ENCODE measurements around the gene AP4E1.
"Not testable (repeated sequence)": the region's sequence is repeated elsewhere in the genome, so short reads cannot be mapped to it uniquely, and the experiment has no call there.

Gene AP4E1

DNA sequence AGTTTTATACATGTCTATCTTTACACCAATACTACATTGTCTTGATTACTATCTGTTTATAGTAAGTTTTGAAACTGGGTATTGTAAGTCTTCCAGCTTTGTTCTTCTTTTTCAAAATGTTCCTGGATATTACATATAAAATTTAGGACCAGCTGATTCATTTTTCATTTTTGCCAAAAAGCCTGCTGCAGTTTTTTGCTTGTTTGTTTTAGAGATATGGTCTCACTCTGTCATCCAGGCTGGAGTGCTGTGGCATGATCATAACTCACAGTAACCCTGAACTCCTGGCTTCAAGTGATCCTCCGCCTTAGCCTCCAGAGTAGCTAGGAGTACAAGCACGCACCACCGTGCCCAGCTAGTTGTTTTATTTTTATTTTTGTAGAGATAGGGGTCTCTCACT is 20.4 kb upstream of the AP4E1 start:
- no peak for DNase-seq

DNA sequence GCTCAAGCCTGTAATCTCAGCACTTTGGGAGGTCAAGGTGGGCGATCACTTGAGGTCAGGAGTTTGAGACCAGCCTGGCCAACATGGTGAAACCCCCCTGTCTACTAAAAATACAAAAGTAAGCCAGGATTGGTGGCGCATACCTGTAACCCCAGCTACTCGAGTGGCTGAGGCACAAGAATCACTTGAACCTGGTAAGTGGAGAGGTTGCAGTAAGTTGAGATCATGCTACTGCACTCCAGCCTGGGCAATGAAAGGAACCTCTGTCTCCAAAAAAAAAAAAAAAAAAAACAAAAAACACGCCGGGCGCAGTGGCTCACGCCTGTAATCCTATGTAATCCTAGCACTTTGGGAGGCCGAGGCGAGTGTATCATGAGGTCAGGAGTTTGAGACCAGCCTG is 18.9 kb upstream of the AP4E1 start:
- DNase-seq: no peak

DNA sequence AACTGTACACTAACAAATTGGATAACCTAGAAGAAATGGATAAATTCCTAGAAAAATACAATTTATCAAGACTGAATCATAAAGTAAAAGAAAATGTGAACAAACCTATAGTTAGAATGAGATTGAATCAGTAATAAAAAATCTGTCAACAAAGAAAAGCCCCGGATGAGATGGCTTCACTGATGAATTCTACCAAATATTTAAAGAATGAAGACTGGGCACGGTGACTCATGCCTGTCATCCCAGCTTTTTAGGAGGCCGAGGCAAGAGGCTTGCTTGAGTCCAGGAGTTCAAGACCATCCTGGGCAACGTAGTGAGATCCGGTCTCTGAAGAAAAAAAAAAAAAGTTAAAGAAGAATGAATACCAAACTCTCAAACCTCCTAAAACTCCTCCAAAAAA is 17.7 kb upstream of the AP4E1 start:
- no peak for DNase-seq

DNA sequence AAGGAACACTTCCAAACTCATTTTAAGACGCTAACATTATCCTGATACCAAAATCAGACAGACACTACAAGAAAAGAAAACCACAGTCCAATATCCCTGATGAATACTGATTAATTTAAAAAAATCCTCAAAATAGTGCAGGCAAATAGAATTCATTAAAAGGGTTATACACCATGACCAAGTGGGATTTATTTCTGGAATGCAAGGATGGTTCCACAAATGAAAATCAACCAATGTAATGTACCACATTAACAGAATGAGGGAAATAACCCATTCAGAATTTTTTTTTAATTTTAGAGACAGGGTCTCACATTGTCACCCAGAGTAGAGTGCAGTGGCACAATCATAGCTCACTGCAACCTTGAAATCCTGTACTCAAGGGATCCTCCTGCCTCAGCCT is 17.3 kb upstream of the AP4E1 start:
- DNase-seq: no peak

DNA sequence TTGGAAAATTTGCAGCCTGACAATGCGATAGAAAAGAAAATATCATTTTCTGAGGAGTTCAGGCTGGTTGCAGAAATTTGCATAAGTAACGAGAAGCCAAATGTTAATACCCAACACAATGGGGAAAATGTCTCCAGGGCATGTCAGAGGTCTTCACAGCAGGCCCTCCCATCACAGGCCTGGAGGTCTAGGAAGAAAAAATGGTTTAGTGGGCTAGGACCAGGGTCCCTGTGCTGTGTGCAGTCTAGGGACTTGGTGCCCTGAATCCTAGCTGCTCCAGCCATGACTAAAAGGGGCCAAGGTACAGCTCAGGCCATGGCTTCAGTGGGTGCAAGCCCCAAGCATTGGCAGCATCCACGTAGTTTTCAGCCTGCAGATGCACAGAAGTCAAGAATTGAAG is 14.5 kb upstream of the AP4E1 start:
- DNase-seq: no peak

DNA sequence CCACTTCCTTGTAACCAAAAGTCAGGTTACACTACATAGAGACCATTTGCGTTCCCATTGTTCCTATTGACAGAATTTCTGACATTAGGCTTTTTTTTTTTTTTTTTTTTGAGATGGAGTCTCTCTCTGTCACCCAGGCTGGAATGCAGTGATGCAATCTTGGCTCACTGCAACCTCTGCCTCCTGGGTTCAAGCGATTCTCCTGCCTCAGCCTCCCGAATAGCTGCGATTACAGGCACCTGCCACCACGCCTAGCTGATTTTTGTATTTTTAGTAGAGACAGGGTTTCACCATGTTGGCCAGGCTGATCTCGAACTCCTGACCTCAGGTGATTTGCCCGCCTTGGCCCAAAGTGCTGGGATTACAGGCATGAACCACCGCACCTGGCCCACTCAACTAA is 7.1 kb upstream of the AP4E1 start:
- not testable (repeated sequence) for DNase-seq

DNA sequence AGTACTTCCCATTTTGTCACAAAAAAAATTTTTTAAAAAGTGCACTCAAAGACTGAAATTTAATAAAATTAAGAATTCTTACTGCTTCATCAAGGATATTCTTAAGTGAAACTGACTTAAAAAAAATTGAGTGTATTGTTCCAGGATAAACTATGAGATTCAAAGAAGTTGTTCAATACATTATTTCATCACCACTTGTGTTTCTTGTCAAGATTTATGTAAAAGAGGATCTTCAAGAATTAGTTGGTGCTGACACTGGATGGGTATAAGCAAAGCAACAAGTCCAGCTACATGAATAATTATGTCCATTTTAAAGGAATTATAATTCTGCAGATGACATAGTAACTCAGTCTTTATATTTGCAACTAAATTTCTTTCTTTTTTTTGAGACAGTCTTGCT is 4.3 kb upstream of the AP4E1 start:
- no peak for DNase-seq

DNA sequence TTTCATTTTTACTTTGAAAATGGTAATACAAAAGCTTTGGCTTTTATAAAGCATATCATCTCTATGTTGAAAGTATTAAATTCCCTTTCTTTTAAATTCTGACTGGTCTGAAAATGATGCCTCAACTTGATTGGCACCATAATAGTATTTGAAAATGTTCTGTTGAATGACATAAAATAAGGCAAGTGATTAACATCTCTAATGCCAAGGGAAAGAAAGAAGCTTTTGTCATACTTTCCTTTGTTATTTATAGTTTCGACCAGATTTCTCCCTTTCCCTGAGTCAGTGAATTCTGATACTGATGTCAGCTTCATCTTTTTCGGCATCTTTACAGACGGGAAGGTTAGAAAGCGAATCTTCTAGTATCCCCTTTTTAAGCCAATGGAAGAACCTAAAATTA is 3.4 kb upstream of the AP4E1 start:
- DNase-seq: no peak

DNA sequence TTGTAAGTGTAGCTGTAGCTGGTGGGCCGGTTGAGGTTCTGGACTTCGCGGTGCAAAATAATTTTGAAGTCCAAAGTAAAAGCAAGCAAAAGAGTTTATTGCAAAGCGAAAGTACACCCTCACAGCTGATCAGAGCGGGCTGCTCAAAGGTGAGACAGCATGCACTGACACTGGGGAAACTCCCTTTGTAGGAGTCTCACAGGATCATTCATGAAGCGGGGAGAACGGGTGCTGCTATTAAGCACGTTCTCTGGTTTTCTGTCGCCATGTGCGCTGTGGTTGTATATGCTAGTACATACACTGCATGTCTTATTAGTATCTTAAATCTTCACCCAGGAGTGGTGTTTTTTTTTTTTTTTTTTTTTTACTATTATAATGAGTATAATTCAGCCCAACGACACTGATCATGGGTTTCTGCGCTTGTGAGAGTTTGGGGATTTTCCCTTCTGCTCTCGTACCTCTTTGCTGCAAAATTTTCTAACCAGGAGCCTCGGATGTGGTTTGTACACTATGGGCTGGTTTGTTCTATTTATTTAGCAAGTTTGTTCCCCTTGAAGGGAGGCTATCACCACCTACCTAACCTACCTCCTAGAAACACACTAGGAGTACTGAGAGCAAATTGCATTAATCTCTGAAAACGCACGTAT is 1.4 kb upstream of the AP4E1 start:
- DNase-seq: peak in 3 of 51 donors; percentile 2 to 45 (median 3)

DNA sequence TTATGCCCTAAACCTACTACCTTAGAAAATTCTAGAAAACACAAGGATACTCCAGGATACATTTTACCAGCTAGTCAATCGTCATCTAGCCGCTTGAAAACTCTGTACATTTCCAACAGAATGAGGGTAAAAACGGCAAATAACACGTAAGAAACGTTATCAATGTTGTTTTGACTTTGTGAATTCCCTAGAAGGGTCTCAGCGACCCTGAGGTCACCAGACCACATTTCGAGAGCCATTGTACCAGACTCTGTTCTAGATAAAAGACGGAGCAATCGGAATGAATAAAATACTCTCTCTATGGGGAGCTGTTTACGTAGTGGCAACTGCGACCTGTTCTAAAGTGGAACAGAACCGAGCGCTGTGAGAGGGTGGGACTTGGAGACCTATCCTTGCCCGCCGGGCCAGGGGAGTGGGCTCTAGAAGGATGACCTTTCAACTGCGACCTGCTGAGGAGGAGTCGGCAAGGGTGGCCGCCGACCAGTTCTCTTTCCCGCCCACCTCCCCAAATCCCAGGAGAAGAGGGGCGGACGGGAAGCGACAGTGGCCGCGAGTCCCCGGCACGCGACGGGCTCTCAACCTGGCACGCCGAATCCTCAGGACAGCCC is 778 bp upstream of the AP4E1 start:
- peak in 18 of 51 donors; percentile 17 to 75 (median 58) for DNase-seq

DNA sequence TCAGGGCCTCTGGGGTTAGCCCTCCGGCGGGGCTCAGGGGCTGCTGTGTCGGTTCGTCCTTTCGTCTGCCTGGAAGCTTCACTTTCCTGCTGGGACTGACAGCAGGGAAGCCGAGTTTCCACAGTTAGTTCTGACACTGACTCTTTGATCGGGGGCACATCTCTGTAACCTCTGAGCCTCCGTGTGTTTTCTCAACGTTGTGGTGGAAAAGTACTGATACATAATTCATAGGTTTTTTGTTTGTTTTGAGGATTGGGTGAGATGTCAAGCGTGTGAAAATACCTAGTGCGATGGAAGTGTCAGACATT is 481 bp downstream of the AP4E1 start:
- DNase-seq: no peak

DNA sequence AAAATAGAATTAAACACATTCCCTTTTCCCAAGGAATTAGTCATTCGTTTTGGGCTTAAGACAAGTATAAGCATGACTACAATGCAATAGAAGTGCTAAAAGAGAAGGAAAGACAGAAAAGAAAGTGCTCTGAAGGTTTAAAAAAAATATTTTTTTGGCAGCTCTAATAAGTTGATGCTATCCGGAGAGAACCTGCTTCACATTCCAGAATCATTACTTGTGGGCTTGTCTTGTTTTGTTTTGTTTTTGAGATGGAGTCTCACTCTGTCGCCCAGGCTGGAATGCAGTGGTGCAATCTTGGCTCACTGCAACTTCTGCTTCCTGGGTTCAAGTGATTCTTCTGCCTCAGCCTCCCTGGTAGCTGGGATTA is 1.9 kb downstream of the AP4E1 start:
- DNase-seq: not testable (repeated sequence)

DNA sequence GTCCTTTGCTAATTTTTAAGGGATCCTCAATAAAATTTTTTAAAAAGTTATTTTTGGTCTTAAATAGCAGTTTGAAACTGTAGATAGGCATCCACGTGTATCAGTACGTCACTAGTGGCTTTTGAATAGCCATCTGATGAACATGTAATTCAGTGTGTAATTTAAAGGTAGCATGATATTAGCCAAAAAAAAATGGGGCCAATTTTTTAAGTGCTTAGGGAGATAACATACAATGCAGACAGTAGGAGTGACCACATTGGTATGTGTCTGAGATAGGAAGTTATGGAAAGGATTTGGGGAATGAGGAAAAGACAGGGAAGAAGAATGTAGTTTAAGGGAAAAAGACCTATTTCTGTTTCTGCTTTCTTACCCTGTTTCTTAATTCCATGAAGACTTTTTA is 2.5 kb downstream of the AP4E1 start:
- DNase-seq: no peak

DNA sequence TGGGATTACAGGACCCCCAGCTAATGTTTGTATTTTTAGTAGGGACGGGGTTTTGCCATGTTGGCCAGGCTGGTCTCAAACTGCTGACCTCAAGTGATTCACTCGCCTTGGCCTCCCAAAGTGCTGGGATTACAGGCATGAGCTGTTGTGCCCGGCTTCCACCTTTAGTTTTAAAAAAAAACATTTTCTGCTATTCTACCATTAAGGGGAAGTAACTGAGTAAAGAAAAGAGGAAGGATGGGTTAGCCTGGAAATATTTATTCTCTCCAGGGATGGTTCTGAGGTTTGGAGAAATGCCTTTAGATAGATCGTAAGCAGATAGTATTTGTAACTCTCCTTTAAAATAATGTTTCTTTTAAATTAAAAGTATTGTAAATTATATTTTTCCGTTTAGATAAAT is 3.1 kb downstream of the AP4E1 start:
- DNase-seq: no peak

DNA sequence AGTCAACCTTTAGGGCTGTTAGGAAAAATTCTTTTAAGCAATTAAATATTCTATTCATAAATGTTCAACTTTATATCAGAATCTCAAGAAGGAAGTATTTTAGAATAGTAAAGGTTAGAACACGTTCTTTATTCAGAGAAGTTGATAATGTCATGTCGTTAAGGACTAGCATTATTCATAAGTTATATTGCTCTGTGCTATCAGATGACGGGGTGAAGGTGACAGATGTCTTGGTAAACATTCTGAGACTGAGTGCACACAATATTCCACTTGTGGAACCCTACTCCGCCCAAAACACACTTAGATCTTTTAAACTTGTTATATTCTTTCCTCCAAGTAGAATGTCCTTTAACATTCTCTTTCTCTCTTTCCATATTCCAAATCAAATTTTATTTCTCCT is 7.9 kb downstream of the AP4E1 start:
- DNase-seq: no peak

DNA sequence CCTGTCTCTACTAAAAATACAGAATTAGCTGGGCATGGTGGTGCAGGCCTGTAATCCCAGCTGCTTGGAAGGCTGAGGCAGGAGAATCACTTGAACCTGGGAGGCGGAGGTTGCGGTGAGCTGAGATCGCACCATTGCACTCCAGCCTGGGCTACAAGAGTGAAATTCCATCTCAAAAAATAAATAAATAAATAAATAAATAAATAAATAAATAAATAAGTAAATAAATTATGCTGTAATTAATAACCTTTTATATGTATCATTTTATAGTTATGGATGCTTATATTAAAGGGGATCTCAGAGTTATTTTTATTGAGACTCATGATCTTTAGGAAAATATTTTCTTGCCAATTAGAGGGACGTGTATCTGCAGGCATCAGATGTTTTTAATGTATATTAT is 10.9 kb downstream of the AP4E1 start:
- not testable (repeated sequence) for DNase-seq

DNA sequence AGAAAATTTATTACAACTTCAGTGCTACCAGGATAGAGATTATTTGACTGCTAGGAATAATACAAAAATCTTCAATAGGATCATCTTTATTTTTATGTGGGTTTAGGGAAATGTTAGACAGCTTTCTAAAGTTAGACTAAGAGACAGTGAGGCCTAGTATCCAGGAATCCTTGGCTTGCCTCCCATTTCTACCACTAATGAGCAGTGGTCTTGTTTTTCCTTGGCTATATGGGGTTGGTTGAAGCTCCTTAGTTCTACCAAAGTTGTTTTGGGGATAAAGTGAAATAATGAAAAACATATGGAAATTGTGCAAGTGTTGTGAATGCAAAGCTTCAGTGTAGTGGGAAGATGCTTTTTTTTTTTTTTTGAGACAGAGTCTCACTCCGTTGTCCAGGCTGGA is 16.8 kb downstream of the AP4E1 start:
- no peak for DNase-seq

DNA sequence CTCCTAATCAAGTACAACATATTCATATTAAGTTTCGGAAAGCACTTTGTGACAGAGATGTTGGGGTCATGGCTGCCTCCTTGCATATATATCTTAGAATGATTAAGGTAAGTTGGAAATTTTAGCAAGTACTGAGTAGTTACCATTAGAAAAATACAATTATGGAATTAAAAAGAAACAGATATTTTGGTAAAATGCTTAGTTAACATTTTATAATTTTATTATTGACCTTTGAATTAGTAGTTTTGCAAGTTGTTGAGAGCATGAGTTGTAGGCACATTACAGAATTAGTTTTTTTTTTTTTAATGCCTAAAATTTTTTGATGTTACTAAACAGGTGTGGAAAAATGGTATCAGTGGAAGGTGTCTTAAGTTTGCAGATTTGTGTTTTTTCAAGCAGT is 20.6 kb downstream of the AP4E1 start:
- no peak for DNase-seq

DNA sequence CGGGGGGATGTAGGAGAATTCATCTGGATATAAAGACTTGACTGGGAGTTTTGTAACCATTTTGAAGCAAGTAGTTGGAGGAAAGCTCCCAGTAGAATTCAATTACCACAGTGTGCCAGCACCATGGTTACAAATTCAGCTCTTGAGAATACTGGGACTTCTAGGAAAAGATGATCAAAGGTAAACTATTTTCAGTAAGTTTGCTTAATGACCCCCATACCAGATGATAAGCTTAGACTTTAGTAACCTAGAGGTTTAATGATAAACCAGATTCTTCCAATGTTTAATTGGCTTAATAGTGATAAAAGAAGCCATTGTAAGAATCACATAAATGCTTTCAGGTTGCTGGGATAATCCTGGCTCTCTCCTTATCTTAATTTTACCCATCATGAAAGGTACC is 22.3 kb downstream of the AP4E1 start:
- no peak for DNase-seq

DNA sequence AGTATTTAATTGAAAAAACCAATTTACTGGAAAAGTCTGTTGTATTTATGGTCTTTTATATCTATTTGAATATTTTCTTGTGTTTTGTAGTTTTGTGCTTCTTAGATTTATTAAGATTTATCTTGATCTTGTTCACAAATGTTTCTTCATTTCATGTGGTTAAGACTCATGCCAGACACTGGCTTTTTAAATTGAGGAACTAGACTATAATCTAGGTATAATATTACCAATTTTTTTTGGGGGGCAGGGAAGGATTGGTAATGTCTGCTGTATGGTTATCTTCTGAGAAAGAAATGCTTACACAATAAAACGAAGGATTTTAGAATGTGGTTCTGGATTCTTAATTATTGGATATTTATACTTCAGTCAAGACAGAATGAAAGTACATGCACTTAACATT is 24.9 kb downstream of the AP4E1 start:
- DNase-seq: no peak

DNA sequence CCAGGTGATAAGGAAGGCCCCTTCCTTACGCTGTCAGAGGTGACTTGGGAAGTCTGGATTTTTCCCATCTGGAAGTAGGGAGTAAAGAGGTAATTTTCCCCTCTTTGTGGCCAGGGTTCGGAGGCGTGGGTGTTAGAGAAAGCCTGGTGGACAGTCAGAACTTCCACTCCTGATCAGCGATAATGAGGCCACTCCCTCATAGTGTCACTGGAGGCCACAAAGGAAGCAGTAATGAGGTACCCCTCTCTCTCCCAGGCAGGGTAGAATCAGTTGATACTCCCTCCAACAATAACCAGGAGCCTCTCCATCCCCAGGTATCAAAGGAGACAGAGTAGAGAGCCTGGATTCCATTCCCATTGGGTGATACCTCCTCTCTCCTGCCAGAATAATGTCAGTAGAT is 30.0 kb downstream of the AP4E1 start:
- no peak for DNase-seq

DNA sequence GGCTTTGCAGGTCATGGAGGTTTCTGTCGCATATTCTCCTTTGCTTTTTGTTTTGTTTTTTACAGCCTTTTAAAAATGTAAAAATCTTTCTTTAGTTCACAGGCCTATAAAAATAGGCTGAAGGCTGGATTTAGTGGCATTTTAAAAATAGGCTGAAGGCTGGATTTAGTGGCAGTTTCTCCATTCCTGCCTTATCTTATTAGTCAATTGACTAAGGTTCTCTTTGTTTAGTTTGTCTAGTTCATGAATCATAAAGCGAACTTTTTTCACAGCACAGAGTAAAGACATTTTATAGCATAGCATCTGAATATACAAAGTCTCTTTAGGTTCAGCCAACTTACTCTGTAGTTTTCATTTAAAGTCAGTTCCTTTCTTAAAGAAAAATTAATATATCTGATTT is 31.4 kb downstream of the AP4E1 start:
- no peak for DNase-seq

DNA sequence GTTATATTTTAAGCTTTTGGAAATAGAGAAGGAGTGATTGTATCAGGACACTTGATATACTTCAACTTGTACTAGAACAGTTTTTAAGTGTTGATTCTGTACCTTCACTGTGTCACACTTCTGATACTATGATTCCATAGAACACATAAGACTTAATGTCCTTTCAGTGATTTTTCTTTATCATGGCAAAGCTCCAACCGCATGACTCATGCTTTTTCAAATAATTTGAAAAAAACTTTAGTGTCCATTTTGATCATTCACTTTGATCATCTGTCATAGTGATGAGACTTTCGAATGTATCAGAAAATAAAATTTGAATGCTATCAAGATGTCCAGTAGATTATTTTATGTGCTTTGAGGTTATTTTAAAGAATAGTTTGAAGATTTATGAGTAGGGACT is 32.0 kb downstream of the AP4E1 start:
- DNase-seq: no peak

DNA sequence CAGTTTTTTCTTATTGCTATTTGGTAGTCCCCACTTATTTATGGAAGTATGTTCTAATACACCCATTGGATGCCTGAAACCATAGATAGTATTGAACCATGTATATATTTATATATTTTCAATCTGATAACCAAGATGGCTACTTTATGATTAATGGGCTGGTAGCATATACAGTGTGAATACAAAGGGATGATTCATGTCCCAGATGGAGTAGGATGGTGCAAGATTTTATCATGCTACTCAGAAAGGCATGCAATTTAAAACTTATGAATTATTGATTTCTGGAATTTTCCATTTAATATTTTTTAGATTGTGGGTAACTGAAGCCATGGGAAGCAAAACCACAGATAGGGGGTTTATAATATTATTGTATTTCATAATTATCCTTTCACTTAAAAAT is 35.2 kb downstream of the AP4E1 start:
- DNase-seq: no peak

Data from hypothalamus (tissue), 51 donors.